ENCODE results near the gene NCR2.

Gene NCR2

GRCh38 chr6:41358503-41358902, 23.1 kb downstream of the NCR2 start:
- DNase-seq, result no peak

DNA sequence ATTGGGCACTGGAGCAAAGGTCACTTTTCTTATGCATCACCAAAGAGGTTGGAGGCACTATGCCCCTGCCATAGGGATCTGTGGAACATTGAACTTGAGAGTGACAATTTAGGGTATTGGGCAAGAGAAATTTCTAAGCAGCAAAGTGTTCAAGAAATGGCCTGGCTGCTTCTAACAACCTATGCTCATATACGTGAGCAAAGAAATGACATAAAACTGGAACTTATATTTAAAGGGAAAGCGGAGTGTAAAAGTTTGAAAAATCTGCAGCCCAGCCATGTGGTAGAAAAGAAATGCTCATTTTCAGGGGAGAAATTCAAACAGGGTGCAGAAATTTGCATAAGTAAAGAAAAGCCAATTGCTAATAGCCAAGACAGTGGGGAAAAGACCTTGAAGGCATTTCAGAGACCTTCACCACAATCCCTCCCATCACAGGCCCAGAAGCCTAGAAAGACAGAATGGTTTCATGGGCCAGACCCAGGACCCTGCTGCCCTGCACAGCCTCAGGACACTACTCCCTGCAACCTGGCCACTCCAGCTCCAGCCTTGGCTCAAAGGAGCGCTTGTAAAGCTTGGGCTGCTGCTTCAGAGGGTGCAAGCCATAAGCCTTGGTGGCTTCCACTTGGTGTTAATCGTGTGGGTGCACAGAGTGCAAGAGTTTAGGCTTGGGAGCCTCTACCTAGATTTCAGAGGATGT, 24.4 kb downstream of the NCR2 start:
- no peak for DNase-seq

- DNase-seq, result no peak
Measured at GRCh38 chr6:41360314-41360685, 24.9 kb downstream of the NCR2 start.

- DNase-seq, result no peak
Measured at GRCh38 chr6:41366150-41366549, 30.7 kb downstream of the NCR2 start.

DNA sequence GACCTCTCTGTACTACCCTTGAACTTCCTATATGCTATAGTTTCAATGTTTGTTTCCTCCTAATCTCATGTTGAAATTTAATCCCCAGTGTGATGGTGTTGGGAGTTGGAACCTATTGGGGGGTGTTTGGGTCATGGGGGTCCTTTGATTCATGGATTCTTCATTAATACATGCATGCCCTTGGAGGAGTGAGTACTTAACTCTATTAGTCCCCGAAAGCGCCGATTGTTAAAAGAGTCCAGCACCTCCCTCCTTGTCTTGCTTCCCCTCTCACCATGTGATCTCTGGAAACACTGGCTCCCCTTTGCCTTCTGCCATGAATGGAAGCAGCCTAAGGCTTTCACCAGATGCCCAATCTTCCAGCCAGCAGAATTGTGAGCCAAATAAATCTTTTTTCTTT, 31.7 kb downstream of the NCR2 start:
- DNase-seq, result no peak

DNA sequence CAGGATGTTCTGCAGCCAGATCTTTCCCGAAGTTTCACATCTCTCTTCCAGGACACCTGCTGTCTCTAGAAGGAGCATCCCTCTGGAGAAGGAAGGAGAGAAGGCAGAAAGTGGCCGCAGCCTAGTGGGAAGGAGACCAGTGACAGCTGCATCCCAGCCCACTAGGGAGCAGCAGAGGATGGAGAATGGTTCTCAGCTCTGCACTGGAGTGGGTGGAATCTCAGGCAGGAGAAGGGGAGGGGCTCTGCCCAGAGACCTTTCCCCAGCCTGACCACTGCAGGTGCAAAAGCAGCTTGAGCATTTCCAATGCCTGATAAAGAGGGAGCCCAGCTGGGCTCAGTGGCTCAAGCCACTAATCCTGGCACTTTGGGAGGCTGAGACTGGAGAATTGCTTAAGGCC, 32.3 kb downstream of the NCR2 start:
- peak in 41 of 51 donors; percentile 6 to 78 (median 43) for DNase-seq

- DNase-seq, result no peak
Measured at GRCh38 chr6:41370488-41371111, 35.2 kb downstream of the NCR2 start.

DNA sequence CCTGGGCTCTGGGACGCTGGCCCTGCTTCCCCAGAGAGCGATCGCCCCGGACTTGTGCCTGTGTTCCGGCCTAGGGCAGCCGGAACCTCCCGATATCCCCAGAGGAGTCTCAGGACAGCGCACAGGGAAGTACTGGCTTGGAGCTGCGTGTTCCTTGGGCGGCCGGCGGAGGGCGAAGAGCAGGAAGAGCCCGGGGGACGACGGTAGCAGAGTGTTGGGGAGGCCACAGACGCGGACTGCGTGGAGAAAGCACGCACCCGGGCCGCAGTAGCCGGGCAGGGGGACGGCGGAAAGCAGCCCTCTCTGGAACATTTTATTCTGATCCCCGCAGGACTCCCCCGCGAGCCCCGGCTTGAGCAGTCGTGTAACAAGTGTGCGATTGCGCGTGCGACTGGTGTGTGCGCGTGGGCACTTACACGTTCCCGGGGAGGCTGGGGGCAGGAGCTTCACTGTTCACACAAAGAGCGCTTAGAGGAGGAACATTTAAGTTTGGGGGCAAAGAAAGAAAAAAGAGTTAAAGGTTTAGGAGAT, 36.1 kb downstream of the NCR2 start:
- DNase-seq, result peak in 8 of 51 donors; percentile 9 to 31 (median 16)

GRCh38 chr6:41371992-41372831, 36.8 kb downstream of the NCR2 start:
- peak in 1 of 51 donors; percentile 24 for DNase-seq

GRCh38 chr6:41372832-41373626, 37.6 kb downstream of the NCR2 start:
- no peak for DNase-seq

GRCh38 chr6:41373627-41373918, 38.2 kb downstream of the NCR2 start:
- DNase-seq, result no peak

GRCh38 chr6:41373919-41374617, 38.7 kb downstream of the NCR2 start:
- peak in 1 of 51 donors; percentile 3 for DNase-seq

GRCh38 chr6:41374618-41375590, 39.5 kb downstream of the NCR2 start:
- DNase-seq, result no peak

DNA sequence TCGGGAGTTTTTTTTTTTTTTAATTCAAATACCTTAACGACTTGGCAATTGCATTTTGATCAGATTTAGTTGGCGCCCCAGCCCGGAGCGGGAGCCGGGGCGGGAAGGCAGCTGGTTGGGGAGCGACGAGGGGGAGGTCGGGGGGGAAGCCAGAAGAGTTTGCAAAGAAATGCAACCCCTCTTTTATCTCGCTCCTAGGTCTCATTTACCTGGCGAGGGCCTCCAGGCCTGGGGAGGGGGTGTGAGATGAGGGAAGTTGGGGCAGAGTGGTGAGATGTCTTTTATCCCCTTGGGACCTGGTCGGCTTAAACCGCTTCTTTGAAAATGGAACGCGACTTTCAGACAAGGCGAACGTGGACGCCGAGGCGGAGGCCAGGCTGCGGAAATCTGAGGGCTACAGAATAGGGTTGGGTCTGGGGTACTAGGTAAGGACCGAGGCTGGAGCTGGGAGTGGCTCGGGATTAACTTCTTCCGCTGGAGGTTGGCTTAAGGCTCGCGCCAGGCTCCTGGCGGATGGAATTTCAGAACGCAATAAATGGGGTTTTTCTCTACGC, 40.3 kb downstream of the NCR2 start:
- DNase-seq, result no peak

DNA sequence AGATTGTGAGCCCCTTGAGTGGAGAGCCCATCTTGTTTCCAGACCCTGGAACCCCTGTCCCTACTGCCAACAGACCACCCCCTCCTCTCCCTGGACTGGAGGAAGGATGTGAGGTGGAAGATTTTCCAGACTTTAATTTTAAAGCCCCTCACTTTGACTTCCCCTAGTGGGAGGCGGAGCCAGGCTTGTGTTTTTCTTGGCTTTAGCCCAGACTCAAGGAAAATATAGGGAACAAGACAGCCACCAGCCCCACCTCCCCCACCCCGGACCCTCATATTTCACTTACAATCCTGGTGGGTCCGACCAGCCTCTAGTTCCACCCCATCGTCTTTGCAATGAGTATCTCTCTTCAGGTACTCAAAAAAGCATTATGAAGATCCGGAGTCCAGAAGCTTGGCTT, 40.8 kb downstream of the NCR2 start:
- no peak for DNase-seq

DNA sequence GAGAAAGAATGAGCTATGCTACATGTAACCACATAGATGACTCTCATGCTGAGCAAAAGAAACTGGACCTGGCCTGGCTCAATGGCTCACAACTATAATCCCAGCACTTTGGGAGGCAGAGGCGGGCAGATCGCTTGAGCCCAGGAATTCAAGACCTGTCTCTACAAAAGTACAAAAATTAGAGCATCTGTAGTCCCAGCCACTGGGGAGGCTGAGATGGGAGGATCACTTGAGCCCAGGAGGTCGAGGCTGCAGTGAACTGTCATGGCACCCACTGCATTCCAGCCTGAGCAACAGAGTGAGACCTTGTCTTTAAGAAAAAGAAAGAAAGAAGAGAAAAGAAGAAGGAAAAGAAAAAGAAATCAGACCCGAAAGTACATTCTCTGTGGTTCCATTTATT, 41.7 kb downstream of the NCR2 start:
- no peak for DNase-seq

GRCh38 chr6:41379306-41379705, 43.9 kb downstream of the NCR2 start:
- no peak for DNase-seq

GRCh38 chr6:41386594-41386993, 51.2 kb downstream of the NCR2 start:
- no peak for DNase-seq

GRCh38 chr6:41392246-41392645, 56.8 kb downstream of the NCR2 start:
- DNase-seq, result no peak

Measured in hypothalamus (tissue), 51 donors.